Keratinocyte (primary cell): Measurements from ENCODE around the gene MYL6.

Experiments used
- CTCF ChIP-seq, 3 experiments: IDR thresholded peaks in 1 of 3; conservative IDR thresholded peaks in 1 of 3; optimal IDR thresholded peaks in 1 of 3; 2 replicates in 2 of 3; 3 replicates in 1 of 3; pipeline versions ENCODE3 to v1.5.1; 2011; ENCODE audit warnings: low read length in 3 of 3, mild to moderate bottlenecking in 3 of 3, moderate library complexity in 2 of 3, control low read depth in 1 of 3, inconsistent platforms in 1 of 3; ENCODE audit not compliant: insufficient read depth in 2 of 3; ENCODE audit errors: extremely low read depth in 1 of 3
- EZH2 ChIP-seq: IDR thresholded peaks from one replicate; pipeline ENCODE4 v1.6.1; 2012; ENCODE audit warnings: inconsistent platforms, mild to moderate bottlenecking, low read length, moderate library complexity

- TF ChIP-seq CTCF (optimal IDR thresholded peaks at IDR 0.05 in 1 of 3, IDR thresholded peaks at IDR 0.05 in 1 of 3, conservative IDR thresholded peaks at IDR 0.05 in 1 of 3; ENCODE audit: extremely low read depth in 1 of 3, insufficient read depth in 2 of 3, low read length in 3 of 3) = no peak
- no peak for TF ChIP-seq EZH2
Measured at GRCh38 chr12:56152132-56152755, 5.9 kb upstream of the MYL6 start, which contains the start of gene MYL6B.
